SK-N-SH treated with all-trans-retinoic acid at 6 μM for 48 hours (cell line): ENCODE measurements around the gene ALLC.

ENCODE experiments used
- ATAC-seq: fragments of 200-7000 bp; cut with Tn5 transposase; 3 replicates; pipeline ENCODE4 v1.9.1; 2020; ENCODE audit warnings: mild to moderate bottlenecking, moderate library complexity
- ARNTL ChIP-seq: fragments of 450-650 bp; formaldehyde crosslinking; IDR thresholded peaks from 2 replicates; pipeline ENCODE4 v1.5.0; 2020; ENCODE audit warnings: low read depth, mild to moderate bottlenecking, moderate library complexity, borderline replicate concordance
- CSDC2 ChIP-seq: fragments of 250-450 bp; sonication (Bioruptor Pico); IDR thresholded peaks from 2 replicates; pipeline ENCODE4 v1.5.0; 2020; ENCODE audit warnings: mild to moderate bottlenecking, moderate library complexity
- ESRRG ChIP-seq: fragments of 250-450 bp; sonication (Bioruptor Pico); IDR thresholded peaks from 2 replicates; pipeline ENCODE4 v1.6.1; 2021; ENCODE audit warnings: mild to moderate bottlenecking
- ISL1 ChIP-seq: fragments of 250-450 bp; sonication (Bioruptor Pico); IDR thresholded peaks from 2 replicates; pipeline ENCODE4 v2.1.2; 2022; ENCODE audit warnings: mild to moderate bottlenecking, moderate library complexity
- OSR1 ChIP-seq: fragments of 250-450 bp; sonication (Bioruptor Pico); IDR thresholded peaks from 2 replicates; pipeline ENCODE4 v1.8.0; 2022; ENCODE audit warnings: moderate library complexity, mild to moderate bottlenecking, inconsistent platforms
- POU6F1 ChIP-seq: fragments of 250-450 bp; sonication (Bioruptor Pico); IDR thresholded peaks from 2 replicates; pipeline ENCODE4 v1.8.0; 2021; ENCODE audit warnings: low read depth, mild to moderate bottlenecking, moderate library complexity, borderline replicate concordance
- PPARA ChIP-seq: fragments of 250-450 bp; sonication (Bioruptor Pico); IDR thresholded peaks from 2 replicates; pipeline ENCODE4 v1.5.0; 2020; ENCODE audit warnings: mild to moderate bottlenecking, borderline replicate concordance
- SNAI2 ChIP-seq: fragments of 250-450 bp; sonication (Bioruptor Pico); IDR thresholded peaks from 2 replicates; pipeline ENCODE4 v1.5.0; 2020; ENCODE audit warnings: mild to moderate bottlenecking, moderate library complexity
- TCF4 ChIP-seq: fragments of 250-450 bp; sonication (Bioruptor Pico); IDR thresholded peaks from 2 replicates; pipeline ENCODE4 v1.8.0; 2021; ENCODE audit warnings: mild to moderate bottlenecking, moderate library complexity, borderline replicate concordance
- ZC3H10 ChIP-seq: fragments of 250-450 bp; sonication (Bioruptor Pico); IDR thresholded peaks from 2 replicates; pipeline ENCODE4 v1.5.1; 2021; ENCODE audit warnings: mild to moderate bottlenecking, moderate library complexity
- ZFP3 ChIP-seq: fragments of 250-450 bp; sonication (Bioruptor Pico); IDR thresholded peaks from 2 replicates; pipeline ENCODE4 v1.5.0; 2020; ENCODE audit warnings: mild to moderate bottlenecking, moderate library complexity
- ZFP30 ChIP-seq: fragments of 450-650 bp; formaldehyde crosslinking; IDR thresholded peaks from 2 replicates; pipeline ENCODE4 v1.5.0; 2022; ENCODE audit warnings: mild to moderate bottlenecking, moderate library complexity
- ZNF565 ChIP-seq: fragments of 450-650 bp; formaldehyde crosslinking; conservative IDR thresholded peaks from 2 replicates; pipeline ENCODE4 v1.5.0; 2020; ENCODE audit warnings: low read depth, mild to moderate bottlenecking, moderate library complexity
- ZNF70 ChIP-seq: fragments of 450-650 bp; formaldehyde crosslinking; IDR thresholded peaks from 2 replicates; pipeline ENCODE4 v1.5.0; 2020; ENCODE audit warnings: mild to moderate bottlenecking, moderate library complexity
- ZNF8 ChIP-seq: fragments of 450-650 bp; formaldehyde crosslinking; IDR thresholded peaks from 2 replicates; pipeline ENCODE4 v1.5.0; 2020; ENCODE audit warnings: mild to moderate bottlenecking, moderate library complexity
- TF ChIP-seq, protein P1 (sequence below): fragments of 250-450 bp; sonication (Bioruptor Pico); IDR thresholded peaks from 2 replicates; pipeline ENCODE4 v1.5.1; 2021; ENCODE audit warnings: mild to moderate bottlenecking, moderate library complexity
- TF ChIP-seq, protein P2 (sequence below): fragments of 250-450 bp; sonication (Bioruptor Pico); IDR thresholded peaks from 2 replicates; pipeline ENCODE4 v1.5.1; 2020; ENCODE audit warnings: low read depth, mild to moderate bottlenecking, moderate library complexity
- TF ChIP-seq, protein P3 (sequence below): fragments of 250-450 bp; sonication (Bioruptor Pico); IDR thresholded peaks from 2 replicates; pipeline ENCODE4 v1.5.0; 2020; ENCODE audit warnings: mild to moderate bottlenecking, moderate library complexity
- TF ChIP-seq, protein P4 (sequence below): fragments of 250-450 bp; sonication (Bioruptor Pico); IDR thresholded peaks from 2 replicates; pipeline ENCODE4 v1.8.0; 2020; ENCODE audit warnings: mild to moderate bottlenecking, moderate library complexity, borderline replicate concordance

Gene ALLC

GRCh38 chr2:3647246-3647645 is 10.8 kb upstream of the ALLC start:
- ATAC-seq = no peak
- TF ChIP-seq, protein P1, sequence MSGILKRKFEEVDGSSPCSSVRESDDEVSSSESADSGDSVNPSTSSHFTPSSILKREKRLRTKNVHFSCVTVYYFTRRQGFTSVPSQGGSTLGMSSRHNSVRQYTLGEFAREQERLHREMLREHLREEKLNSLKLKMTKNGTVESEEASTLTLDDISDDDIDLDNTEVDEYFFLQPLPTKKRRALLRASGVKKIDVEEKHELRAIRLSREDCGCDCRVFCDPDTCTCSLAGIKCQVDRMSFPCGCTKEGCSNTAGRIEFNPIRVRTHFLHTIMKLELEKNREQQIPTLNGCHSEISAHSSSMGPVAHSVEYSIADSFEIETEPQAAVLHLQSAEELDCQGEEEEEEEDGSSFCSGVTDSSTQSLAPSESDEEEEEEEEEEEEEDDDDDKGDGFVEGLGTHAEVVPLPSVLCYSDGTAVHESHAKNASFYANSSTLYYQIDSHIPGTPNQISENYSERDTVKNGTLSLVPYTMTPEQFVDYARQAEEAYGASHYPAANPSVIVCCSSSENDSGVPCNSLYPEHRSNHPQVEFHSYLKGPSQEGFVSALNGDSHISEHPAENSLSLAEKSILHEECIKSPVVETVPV (CRISPR knock-in tag) = no peak
- no peak for TF ChIP-seq CSDC2 (CRISPR knock-in tag)
- no peak for TF ChIP-seq ARNTL
- TF ChIP-seq, protein P2, sequence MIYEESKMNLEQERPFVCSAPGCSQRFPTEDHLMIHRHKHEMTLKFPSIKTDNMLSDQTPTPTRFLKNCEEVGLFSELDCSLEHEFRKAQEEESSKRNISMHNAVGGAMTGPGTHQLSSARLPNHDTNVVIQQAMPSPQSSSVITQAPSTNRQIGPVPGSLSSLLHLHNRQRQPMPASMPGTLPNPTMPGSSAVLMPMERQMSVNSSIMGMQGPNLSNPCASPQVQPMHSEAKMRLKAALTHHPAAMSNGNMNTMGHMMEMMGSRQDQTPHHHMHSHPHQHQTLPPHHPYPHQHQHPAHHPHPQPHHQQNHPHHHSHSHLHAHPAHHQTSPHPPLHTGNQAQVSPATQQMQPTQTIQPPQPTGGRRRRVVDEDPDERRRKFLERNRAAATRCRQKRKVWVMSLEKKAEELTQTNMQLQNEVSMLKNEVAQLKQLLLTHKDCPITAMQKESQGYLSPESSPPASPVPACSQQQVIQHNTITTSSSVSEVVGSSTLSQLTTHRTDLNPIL (CRISPR knock-in tag) = no peak
- no peak for TF ChIP-seq ZFP30
- no peak for TF ChIP-seq ZFP3
- TF ChIP-seq POU6F1 (CRISPR knock-in tag) = no peak
- no peak for TF ChIP-seq ZNF565 (CRISPR knock-in tag)
- no peak for TF ChIP-seq ISL1 (CRISPR knock-in tag)
- no peak for TF ChIP-seq ZNF70 (CRISPR knock-in tag)
- TF ChIP-seq SNAI2 = no peak

DNA sequence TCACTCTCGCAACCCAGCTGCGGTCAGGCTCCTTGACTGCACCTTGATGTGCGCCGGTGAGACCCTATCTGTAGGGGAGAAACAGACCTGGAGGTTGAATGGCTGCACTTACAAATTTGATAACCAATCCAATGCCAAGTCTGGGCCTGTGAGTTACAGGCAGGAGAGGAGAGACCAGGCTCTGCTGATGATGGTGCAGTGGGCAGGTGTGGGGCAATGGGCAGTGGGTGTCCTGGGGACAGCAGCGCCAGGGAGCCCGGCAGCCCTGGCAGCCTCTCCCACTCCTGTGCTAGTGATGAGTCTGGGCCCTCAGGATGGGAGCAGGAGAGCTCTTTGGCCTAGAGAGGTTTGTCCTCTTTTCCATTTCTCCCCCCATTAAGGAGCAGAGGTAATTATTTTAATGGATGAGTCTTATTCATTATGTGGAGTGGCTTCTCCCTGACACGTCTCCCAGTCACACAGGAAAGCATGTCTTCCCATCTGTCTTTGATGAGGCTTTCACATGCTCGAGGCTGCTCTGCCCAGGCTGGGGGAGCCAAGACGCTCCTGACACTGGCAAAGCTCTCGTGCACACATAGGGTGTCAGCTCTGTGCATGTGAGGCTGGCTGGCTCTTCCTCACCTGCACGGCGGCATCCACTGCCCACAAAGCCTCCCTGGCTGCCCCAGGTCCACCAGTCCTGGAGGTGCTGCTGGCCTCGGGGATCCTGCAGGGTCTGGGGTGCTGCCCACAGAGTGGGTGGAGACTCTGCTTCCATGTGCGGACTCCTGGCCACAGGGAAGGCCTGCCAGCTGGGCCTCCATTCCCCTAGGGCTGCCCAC is 10.0 kb upstream of the ALLC start:
- no peak for ATAC-seq
- TF ChIP-seq, protein P3, sequence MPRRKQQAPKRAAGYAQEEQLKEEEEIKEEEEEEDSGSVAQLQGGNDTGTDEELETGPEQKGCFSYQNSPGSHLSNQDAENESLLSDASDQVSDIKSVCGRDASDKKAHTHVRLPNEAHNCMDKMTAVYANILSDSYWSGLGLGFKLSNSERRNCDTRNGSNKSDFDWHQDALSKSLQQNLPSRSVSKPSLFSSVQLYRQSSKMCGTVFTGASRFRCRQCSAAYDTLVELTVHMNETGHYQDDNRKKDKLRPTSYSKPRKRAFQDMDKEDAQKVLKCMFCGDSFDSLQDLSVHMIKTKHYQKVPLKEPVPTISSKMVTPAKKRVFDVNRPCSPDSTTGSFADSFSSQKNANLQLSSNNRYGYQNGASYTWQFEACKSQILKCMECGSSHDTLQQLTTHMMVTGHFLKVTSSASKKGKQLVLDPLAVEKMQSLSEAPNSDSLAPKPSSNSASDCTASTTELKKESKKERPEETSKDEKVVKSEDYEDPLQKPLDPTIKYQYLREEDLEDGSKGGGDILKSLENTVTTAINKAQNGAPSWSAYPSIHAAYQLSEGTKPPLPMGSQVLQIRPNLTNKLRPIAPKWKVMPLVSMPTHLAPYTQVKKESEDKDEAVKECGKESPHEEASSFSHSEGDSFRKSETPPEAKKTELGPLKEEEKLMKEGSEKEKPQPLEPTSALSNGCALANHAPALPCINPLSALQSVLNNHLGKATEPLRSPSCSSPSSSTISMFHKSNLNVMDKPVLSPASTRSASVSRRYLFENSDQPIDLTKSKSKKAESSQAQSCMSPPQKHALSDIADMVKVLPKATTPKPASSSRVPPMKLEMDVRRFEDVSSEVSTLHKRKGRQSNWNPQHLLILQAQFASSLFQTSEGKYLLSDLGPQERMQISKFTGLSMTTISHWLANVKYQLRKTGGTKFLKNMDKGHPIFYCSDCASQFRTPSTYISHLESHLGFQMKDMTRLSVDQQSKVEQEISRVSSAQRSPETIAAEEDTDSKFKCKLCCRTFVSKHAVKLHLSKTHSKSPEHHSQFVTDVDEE (CRISPR knock-in tag) = no peak
- TF ChIP-seq TCF4 (CRISPR knock-in tag) = no peak
- TF ChIP-seq PPARA = no peak
- TF ChIP-seq ZFP30 = no peak
- no peak for TF ChIP-seq ZC3H10 (CRISPR knock-in tag)
- TF ChIP-seq, protein P4, sequence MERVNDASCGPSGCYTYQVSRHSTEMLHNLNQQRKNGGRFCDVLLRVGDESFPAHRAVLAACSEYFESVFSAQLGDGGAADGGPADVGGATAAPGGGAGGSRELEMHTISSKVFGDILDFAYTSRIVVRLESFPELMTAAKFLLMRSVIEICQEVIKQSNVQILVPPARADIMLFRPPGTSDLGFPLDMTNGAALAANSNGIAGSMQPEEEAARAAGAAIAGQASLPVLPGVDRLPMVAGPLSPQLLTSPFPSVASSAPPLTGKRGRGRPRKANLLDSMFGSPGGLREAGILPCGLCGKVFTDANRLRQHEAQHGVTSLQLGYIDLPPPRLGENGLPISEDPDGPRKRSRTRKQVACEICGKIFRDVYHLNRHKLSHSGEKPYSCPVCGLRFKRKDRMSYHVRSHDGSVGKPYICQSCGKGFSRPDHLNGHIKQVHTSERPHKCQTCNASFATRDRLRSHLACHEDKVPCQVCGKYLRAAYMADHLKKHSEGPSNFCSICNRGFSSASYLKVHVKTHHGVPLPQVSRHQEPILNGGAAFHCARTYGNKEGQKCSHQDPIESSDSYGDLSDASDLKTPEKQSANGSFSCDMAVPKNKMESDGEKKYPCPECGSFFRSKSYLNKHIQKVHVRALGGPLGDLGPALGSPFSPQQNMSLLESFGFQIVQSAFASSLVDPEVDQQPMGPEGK (CRISPR knock-in tag) = no peak
- no peak for TF ChIP-seq POU6F1 (CRISPR knock-in tag)
- no peak for TF ChIP-seq ZNF565 (CRISPR knock-in tag)
- TF ChIP-seq ZNF8 (CRISPR knock-in tag) = no peak
- TF ChIP-seq OSR1 = no peak
- no peak for TF ChIP-seq ESRRG (CRISPR knock-in tag)
